Spleen (tissue), 7 donors: Measurements from ENCODE around the gene SLIT1.

Experiments used
- CTCF ChIP-seq, 11 experiments: fragments of 200-600 bp in 7 of 11; fragments of 450-650 bp in 4 of 11; sonication (generic) in 4 of 11; IDR thresholded peaks in 8 of 11; conservative IDR thresholded peaks in 3 of 11; 1 replicate in 7 of 11; 2 replicates in 4 of 11; pipeline versions ENCODE4 v1.4.0 to v1.8.0; 2016 to 2021; ENCODE audit warnings: antibody characterized with exemption in 11 of 11, inconsistent platforms in 4 of 11, mild to moderate bottlenecking in 1 of 11
- POLR2A ChIP-seq, 3 donors: fragments of 450-650 bp; IDR thresholded peaks; one replicate each; pipeline ENCODE4 v1.5.1; 2017; ENCODE audit warnings: antibody characterized with exemption in 3 of 3, mild to moderate bottlenecking in 1 of 3
- POLR2AphosphoS5 ChIP-seq, 3 donors: sonication (generic); formaldehyde crosslinking; IDR thresholded peaks; one replicate each; pipeline ENCODE4 v1.5.1; 2017; ENCODE audit warnings: antibody characterized with exemption in 3 of 3
- donor health status: DM: no; HTN: no; CAD: no; lungs with moderate emphysema.
- donor health status: DM: no; HTN: no; CAD: no.
- donor health status: DM: no; HTN: no; CAD: no.

- TF ChIP-seq POLR2AphosphoS5 (IDR thresholded peaks at IDR 0.05), result no peak
- TF ChIP-seq CTCF (IDR thresholded peaks at IDR 0.05 in 8 of 11, conservative IDR thresholded peaks at IDR 0.05 in 3 of 11), result no peak
- TF ChIP-seq POLR2A (IDR thresholded peaks at IDR 0.05), result no peak
Observed at GRCh38 chr10:97090644-97091043, 95.1 kb downstream of the SLIT1 start.
